Vagina (tissue), 2 donors: ENCODE data around the gene MCRS1. TPM values are rescaled to one million over a fixed set of nuclear protein-coding genes. Genes with fewer than 3 reads are reported as not detected.
A peak's percentile ranks its signal among the peaks of the same experiment; 100 is the strongest.

Experiments
- DNase-seq, 2 donors: peaks; one replicate each; pipeline ENCODE4 v3.0.0-alpha.2; 2017; ENCODE audit errors: extremely low spot score in 2 of 2
- H3K27ac ChIP-seq: fragments of 200-600 bp; sonication (generic); one replicate; pipeline ENCODE4 v1.5.1; 2019
- H3K27me3 ChIP-seq: fragments of 200-600 bp; sonication (generic); one replicate; pipeline ENCODE4 v1.5.1; 2019
- H3K36me3 ChIP-seq, 2 donors: fragments of 200-600 bp; sonication (generic); one replicate each; pipeline ENCODE4 v1.5.1; 2017 to 2019
- H3K4me1 ChIP-seq: fragments of 200-600 bp; sonication (generic); one replicate; pipeline ENCODE4 v1.5.1; 2019
- H3K4me3 ChIP-seq, 2 donors: fragments of 200-600 bp; sonication (generic); 1 replicate in 1 of 2; 2 replicates in 1 of 2; pipeline ENCODE4 v1.5.1; 2016 to 2019
- H3K9me3 ChIP-seq: fragments of 200-600 bp; sonication (generic); one replicate; pipeline ENCODE4 v1.5.1; 2019
- POLR2A ChIP-seq, 2 donors: fragments of 450-650 bp; IDR thresholded peaks; one replicate each; pipeline ENCODE4 v1.6.1; 2017; ENCODE audit warnings: antibody characterized with exemption in 2 of 2, mild to moderate bottlenecking in 2 of 2, moderate library complexity in 2 of 2
- POLR2AphosphoS5 ChIP-seq, 2 donors: sonication (generic); formaldehyde crosslinking; IDR thresholded peaks; one replicate each; pipeline ENCODE4 v1.9.0; 2017; ENCODE audit warnings: antibody characterized with exemption in 2 of 2, mild to moderate bottlenecking in 2 of 2, low read depth in 1 of 2; ENCODE audit not compliant: insufficient read depth in 1 of 2
- intact Hi-C: fragments of 100-400 bp; cut with DNase I; formaldehyde crosslinking; loops from one replicate; pipeline ENCODE4 v1.15.1; 2023
- total RNA-seq: library from RNA; depleted of rRNA; stranded (reverse); fragments of >200 nt; gene quantifications from one replicate; pipeline ENCODE4 v1.2.3, GENCODE V29; 2016
- TF ChIP-seq, protein P1 (sequence below), 3 experiments: fragments of 450-650 bp in 2 of 3; fragments of 200-600 bp in 1 of 3; sonication (generic) in 1 of 3; IDR thresholded peaks; one replicate each; pipeline ENCODE4 v1.5.1; 2017 to 2019; ENCODE audit warnings: antibody characterized with exemption in 3 of 3, mild to moderate bottlenecking in 2 of 3, moderate library complexity in 2 of 3

The MCRS1 gene
- total RNA-seq, 1 donor from 2014 or later, result 40.8 TPM

DNA sequence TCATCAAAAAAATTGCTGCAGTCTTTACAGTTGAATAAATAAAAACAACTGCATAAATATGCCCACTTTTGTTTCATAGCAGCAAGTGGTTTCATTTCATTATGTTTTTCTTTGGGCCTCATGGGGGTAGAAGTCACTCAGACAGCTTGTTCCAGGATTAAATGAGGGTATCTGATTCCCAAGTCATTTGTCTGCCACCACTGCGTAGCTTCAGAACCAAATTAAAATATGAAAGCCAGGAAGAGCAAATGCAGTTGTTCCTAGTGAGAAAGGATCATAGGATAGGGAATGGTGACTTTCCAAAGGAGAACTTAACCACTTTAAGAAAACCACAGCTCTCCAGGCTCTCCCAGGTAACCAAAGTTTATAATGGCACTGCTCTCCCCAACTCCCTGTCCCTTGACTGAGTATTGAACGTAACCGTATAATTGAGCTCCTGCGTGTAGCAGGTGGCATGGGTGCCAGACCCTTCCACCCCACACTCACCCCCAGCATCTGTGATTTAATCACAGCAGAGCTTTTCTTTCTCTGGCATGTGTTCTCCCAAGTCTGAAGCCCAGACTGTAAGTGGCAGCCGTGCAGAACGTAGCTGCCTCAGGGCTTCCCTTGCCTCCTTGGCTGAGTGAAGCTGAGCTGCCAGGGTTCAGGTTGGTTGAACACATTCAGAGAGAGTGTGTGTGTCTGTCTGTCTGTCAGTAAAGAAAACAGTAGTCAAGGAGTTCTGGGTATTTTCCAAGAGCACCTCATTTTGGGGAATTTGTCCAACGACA lies 40.4 kb downstream of the MCRS1 start:
- Histone ChIP-seq H3K36me3 (peaks cover 0 to 37% of the 10 kb centered on the region in 2 donors), H3K4me3 (no peak overlapping the region), H3K4me1 (no peaks in the 10 kb centered on the region), H3K9me3 (no peaks in the 10 kb centered on the region), H3K27ac (no peak overlapping the region), H3K27me3 (no peaks in the 10 kb centered on the region)
- DNase-seq, result peak in 1 of 2 donors; percentile 47
- TF ChIP-seq, protein P1, sequence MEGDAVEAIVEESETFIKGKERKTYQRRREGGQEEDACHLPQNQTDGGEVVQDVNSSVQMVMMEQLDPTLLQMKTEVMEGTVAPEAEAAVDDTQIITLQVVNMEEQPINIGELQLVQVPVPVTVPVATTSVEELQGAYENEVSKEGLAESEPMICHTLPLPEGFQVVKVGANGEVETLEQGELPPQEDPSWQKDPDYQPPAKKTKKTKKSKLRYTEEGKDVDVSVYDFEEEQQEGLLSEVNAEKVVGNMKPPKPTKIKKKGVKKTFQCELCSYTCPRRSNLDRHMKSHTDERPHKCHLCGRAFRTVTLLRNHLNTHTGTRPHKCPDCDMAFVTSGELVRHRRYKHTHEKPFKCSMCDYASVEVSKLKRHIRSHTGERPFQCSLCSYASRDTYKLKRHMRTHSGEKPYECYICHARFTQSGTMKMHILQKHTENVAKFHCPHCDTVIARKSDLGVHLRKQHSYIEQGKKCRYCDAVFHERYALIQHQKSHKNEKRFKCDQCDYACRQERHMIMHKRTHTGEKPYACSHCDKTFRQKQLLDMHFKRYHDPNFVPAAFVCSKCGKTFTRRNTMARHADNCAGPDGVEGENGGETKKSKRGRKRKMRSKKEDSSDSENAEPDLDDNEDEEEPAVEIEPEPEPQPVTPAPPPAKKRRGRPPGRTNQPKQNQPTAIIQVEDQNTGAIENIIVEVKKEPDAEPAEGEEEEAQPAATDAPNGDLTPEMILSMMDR (IDR thresholded peaks at IDR 0.05), result no peak
- no peak for TF ChIP-seq POLR2AphosphoS5 (IDR thresholded peaks at IDR 0.05; ENCODE audit: insufficient read depth in 1 of 2, low read depth in 1 of 2)
- no peak for TF ChIP-seq POLR2A (IDR thresholded peaks at IDR 0.05)
- intact Hi-C loops, result no loop called here

DNA sequence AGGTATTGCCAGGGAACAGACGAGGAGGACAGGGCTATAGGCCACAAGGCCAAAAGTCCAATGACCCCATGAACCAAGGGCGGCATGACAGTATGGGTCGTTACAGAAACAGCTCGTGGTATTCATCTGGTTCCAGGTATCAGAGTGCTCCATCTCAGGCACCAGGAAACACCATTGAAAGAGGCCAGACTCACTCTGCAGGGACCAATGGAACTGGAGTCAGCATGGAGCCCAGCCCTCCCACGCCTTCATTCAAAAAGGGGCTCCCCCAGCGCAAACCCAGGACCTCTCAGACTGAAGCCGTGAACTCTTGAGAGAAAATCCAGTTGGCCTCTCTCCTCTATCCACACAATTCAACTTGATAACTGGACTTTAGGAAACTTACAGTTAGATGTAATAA lies 42.0 kb downstream of the MCRS1 start:
- TF ChIP-seq POLR2A (IDR thresholded peaks at IDR 0.05), result no peak
- TF ChIP-seq, protein P1 (IDR thresholded peaks at IDR 0.05), result no peak
- no peak for TF ChIP-seq POLR2AphosphoS5 (IDR thresholded peaks at IDR 0.05; ENCODE audit: insufficient read depth in 1 of 2, low read depth in 1 of 2)
- intact Hi-C loops, result no loop called here
- peaks cover 0 to 48% of the 10 kb centered on the region in 2 donors for H3K36me3 ChIP-seq
- no peaks in the 10 kb centered on the region for H3K9me3 ChIP-seq
- no peak overlapping the region for H3K27ac ChIP-seq
- DNase-seq, result peak in 1 of 2 donors; percentile 49
- H3K4me1 ChIP-seq, result no peaks in the 10 kb centered on the region
- H3K27me3 ChIP-seq, result no peaks in the 10 kb centered on the region
- no peak overlapping the region for H3K4me3 ChIP-seq

DNA sequence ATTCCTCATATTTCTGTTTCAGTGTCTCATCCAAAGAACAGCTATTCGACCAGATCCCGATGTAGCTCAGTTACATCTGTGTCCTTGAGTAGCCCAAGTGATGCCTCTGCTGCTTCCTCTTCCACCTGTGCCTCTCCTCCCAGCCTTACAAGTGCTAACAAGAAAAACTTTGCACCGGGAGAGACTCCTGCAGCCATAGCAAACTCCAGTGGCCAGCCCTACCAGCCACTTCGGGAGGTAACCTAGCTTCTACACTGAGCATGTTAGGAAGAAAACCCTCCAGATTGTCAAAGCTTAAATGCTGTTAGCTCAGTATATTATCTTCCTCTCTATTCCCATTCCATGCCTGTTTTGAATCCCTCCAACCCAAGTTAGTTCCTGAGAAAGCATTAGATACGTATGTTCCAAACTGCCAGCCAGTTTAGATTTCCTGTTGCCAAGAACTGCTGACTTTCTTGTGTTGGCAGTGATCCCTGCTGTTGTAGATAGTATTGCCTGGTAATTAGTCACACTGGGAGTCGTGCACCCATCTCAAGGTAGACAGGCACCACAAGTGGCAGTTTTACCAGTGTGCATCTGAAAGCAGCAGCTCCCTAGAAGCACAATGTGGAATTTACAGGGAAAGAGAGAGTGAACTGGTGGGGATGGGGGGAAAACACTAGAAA lies 43.1 kb downstream of the MCRS1 start:
- no peak for TF ChIP-seq POLR2A (IDR thresholded peaks at IDR 0.05)
- TF ChIP-seq POLR2AphosphoS5 (IDR thresholded peaks at IDR 0.05; ENCODE audit: insufficient read depth in 1 of 2, low read depth in 1 of 2), result no peak
- TF ChIP-seq, protein P1 (IDR thresholded peaks at IDR 0.05), result no peak
- DNase-seq, result peak in 1 of 2 donors; percentile 37
- H3K4me3 ChIP-seq, result no peak overlapping the region
- H3K9me3 ChIP-seq, result no peaks in the 10 kb centered on the region
- H3K27ac ChIP-seq, result no peak overlapping the region
- peaks cover 0 to 49% of the 10 kb centered on the region in 2 donors for H3K36me3 ChIP-seq
- intact Hi-C loops, result no loop called here
- no peaks in the 10 kb centered on the region for H3K4me1 ChIP-seq
- no peaks in the 10 kb centered on the region for H3K27me3 ChIP-seq

DNA sequence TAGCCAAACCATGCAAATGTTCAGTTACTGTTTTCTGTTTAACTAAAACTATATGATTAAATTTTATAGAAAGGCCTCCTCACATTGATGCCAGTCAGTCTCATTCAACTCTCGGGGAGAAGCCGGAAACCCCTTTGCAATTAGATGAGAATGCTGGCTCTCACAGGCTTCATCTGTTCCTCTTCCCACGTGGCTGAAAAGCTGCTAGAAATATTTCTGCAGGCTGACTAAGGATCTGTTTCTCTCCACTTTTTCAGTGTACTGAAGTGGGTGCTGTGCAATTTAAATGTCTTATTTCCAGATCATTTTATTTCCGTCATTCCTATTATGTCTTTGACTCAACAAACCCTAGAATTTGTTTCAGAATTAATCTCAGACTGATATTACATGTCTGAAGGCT lies 46.6 kb downstream of the MCRS1 start:
- intact Hi-C loops, result no loop called here
- H3K27me3 ChIP-seq, result no peaks in the 10 kb centered on the region

DNA sequence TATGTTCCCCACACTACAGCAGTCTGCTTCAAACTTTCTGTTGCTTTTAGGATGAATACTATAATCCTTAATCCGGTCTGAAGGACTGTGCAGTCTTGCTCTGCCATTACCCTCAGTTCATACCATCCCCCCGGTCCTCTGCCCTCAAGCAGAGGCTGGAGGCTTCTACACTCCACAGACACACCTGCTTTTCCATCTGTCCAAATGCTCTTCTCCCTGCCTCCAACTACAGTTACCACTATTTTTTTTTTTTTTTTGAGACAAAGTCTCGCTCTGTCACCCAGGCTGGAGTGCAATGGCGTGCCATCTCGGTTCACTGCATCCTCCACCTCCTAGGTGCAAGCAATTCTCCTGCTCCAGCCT lies 48.4 kb downstream of the MCRS1 start:
- DNase-seq, result peak in 1 of 2 donors; percentile 69
- no peak for TF ChIP-seq POLR2AphosphoS5 (IDR thresholded peaks at IDR 0.05; ENCODE audit: insufficient read depth in 1 of 2, low read depth in 1 of 2)
- TF ChIP-seq, protein P1 (IDR thresholded peaks at IDR 0.05), result no peak
- no peak for TF ChIP-seq POLR2A (IDR thresholded peaks at IDR 0.05)
- intact Hi-C loops, result no loop called here
- Histone ChIP-seq H3K4me3 (no peak overlapping the region), H3K4me1 (no peaks in the 10 kb centered on the region), H3K27me3 (no peaks in the 10 kb centered on the region), H3K27ac (no peak overlapping the region), H3K9me3 (no peaks in the 10 kb centered on the region), H3K36me3 (peaks cover 0 to 19% of the 10 kb centered on the region in 2 donors)

More for the DNA sequence above, 46.6 kb downstream of the MCRS1 start:
- Histone ChIP-seq H3K4me3 (no peak overlapping the region), H3K4me1 (no peaks in the 10 kb centered on the region), H3K36me3 (peaks cover 0 to 37% of the 10 kb centered on the region in 2 donors), H3K27ac (no peak overlapping the region), H3K9me3 (no peaks in the 10 kb centered on the region)
- no peak for DNase-seq
- TF ChIP-seq POLR2AphosphoS5 (IDR thresholded peaks at IDR 0.05; ENCODE audit: insufficient read depth in 1 of 2, low read depth in 1 of 2) (no peak), POLR2A (IDR thresholded peaks at IDR 0.05) (no peak)
